CD14-positive monocyte (primary cell): ENCODE data around the gene NCDN. TPM values are rescaled to one million over a fixed set of nuclear protein-coding genes. Genes with fewer than 3 reads are reported as not detected.
A peak's percentile ranks its signal among the peaks of the same experiment; 100 is the strongest.

ENCODE experiments used
- DNase-seq, 3 donors: peaks; one replicate each; pipeline ENCODE4 v3.0.0-alpha.2; 2011 to 2022
- H2AFZ ChIP-seq: 2 replicates; pipeline ENCODE4 v1.6.0; 2012; ENCODE audit warnings: mild to moderate bottlenecking, low read depth, low read length, inconsistent platforms; ENCODE audit not compliant: insufficient read depth, poor library complexity, severe bottlenecking
- H3K27ac ChIP-seq, 2 donors: 1 replicate in 1 of 2; 2 replicates in 1 of 2; pipeline ENCODE4 v1.5.1; 2012 to 2013; ENCODE audit warnings: low read length in 2 of 2, control low read depth in 1 of 2, inconsistent platforms in 1 of 2, low read depth in 1 of 2, mild to moderate bottlenecking in 1 of 2
- H3K27me3 ChIP-seq, 2 donors: one replicate each; pipeline versions ENCODE4 v1.6.0 to v1.6.1; 2011 to 2013; ENCODE audit warnings: low read length in 2 of 2; ENCODE audit not compliant: control insufficient read depth in 2 of 2, insufficient read depth in 2 of 2
- H3K36me3 ChIP-seq, 2 donors: replicated peaks in 1 of 2; 1 replicate in 1 of 2; 2 replicates in 1 of 2; pipeline versions ENCODE4 v1.5.1 to v1.6.1; 2012 to 2013; ENCODE audit warnings: low read length in 2 of 2, control low read depth in 1 of 2, inconsistent platforms in 1 of 2, mild to moderate bottlenecking in 1 of 2; ENCODE audit not compliant: insufficient read depth in 2 of 2, control insufficient read depth in 1 of 2
- H3K4me1 ChIP-seq, 2 donors: 1 replicate in 1 of 2; 2 replicates in 1 of 2; pipeline versions ENCODE4 v1.5.1 to v1.6.1; 2012 to 2013; ENCODE audit warnings: low read length in 2 of 2, control low read depth in 1 of 2, inconsistent platforms in 1 of 2, mild to moderate bottlenecking in 1 of 2, moderate library complexity in 1 of 2; ENCODE audit not compliant: insufficient read depth in 2 of 2, control insufficient read depth in 1 of 2
- H3K4me2 ChIP-seq: replicated peaks from 2 replicates; pipeline ENCODE3; 2012; ENCODE audit warnings: low read length, moderate library complexity, mild to moderate bottlenecking; ENCODE audit not compliant: poor library complexity, severe bottlenecking; ENCODE audit errors: extremely low read depth
- H3K4me3 ChIP-seq, 3 experiments: fragments of 200-600 bp in 1 of 3; sonication (generic) in 1 of 3; replicated peaks in 1 of 3; 1 replicate in 2 of 3; 2 replicates in 1 of 3; pipeline ENCODE4 v1.5.1; 2011 to 2013; ENCODE audit warnings: low read length in 3 of 3, mild to moderate bottlenecking in 3 of 3, control low read depth in 2 of 3, low read depth in 2 of 3, inconsistent platforms in 1 of 3, moderate library complexity in 1 of 3
- H3K79me2 ChIP-seq: 2 replicates; pipeline ENCODE4 v1.6.0; 2012; ENCODE audit warnings: mild to moderate bottlenecking, control low read depth, inconsistent platforms, low read length, moderate library complexity; ENCODE audit not compliant: insufficient read depth
- H3K9ac ChIP-seq: 2 replicates; pipeline ENCODE4 v1.6.0; 2017; ENCODE audit warnings: low read length, mild to moderate bottlenecking; ENCODE audit not compliant: insufficient read depth, poor library complexity, severe bottlenecking
- H3K9me3 ChIP-seq, 2 donors: replicated peaks in 1 of 2; 1 replicate in 1 of 2; 2 replicates in 1 of 2; pipeline versions ENCODE4 v1.5.1 to v1.6.1; 2012 to 2013; ENCODE audit warnings: low read length in 2 of 2, control low read depth in 1 of 2; ENCODE audit not compliant: control insufficient read depth in 1 of 2, insufficient read depth in 1 of 2
- H4K20me1 ChIP-seq: 2 replicates; pipeline ENCODE4 v1.6.0; 2012; ENCODE audit warnings: mild to moderate bottlenecking, low read length, control low read depth, moderate library complexity; ENCODE audit not compliant: insufficient read depth
- H3K27ac Mint-ChIP-seq, 7 donors: one replicate each; pipeline ENCODE4 v1.8.0; 2020; ENCODE audit warnings: mild to moderate bottlenecking in 7 of 7, mixed read lengths in 7 of 7, moderate library complexity in 6 of 7, inconsistent platforms in 2 of 7
- H3K27me3 Mint-ChIP-seq, 3 donors: one replicate each; pipeline ENCODE4 v1.8.0; 2021 to 2022; ENCODE audit warnings: low read depth in 3 of 3, mild to moderate bottlenecking in 3 of 3, mixed read lengths in 3 of 3, moderate library complexity in 3 of 3, inconsistent platforms in 1 of 3
- H3K36me3 Mint-ChIP-seq, 2 donors: one replicate each; pipeline ENCODE4 v1.8.0; 2020; ENCODE audit warnings: mixed read lengths in 2 of 2, inconsistent platforms in 1 of 2, mild to moderate bottlenecking in 1 of 2
- H3K4me1 Mint-ChIP-seq: one replicate; pipeline ENCODE4 v1.8.0; 2020; ENCODE audit warnings: mild to moderate bottlenecking, mixed read lengths
- H3K4me3 Mint-ChIP-seq, 2 donors: one replicate each; pipeline ENCODE4 v1.8.0; 2020; ENCODE audit warnings: mild to moderate bottlenecking in 2 of 2, mixed read lengths in 2 of 2, moderate library complexity in 1 of 2
- H3K9me3 Mint-ChIP-seq, 7 donors: one replicate each; pipeline ENCODE4 v1.8.0; 2020 to 2022; ENCODE audit warnings: mixed read lengths in 7 of 7, mild to moderate bottlenecking in 6 of 7, moderate library complexity in 6 of 7, inconsistent platforms in 2 of 7
- WGBS: methylation state at CpG from one replicate; pipeline ENCODE4 v1.1.5; 2013; ENCODE audit warnings: missing lambda C conversion rate; ENCODE audit not compliant: insufficient coverage; 5-methylcytosine and 5-hydroxymethylcytosine counted together
- intact Hi-C, 2 donors: fragments of 100-400 bp; cut with micrococcal nuclease; formaldehyde crosslinking; loops; one replicate each; pipeline versions ENCODE4 v1.15.0 to v1.15.1; 2023
- polyA plus RNA-seq, 3 donors: library from polyadenylated mRNA; depleted of rRNA in 1 of 3; unstranded in 2 of 3; stranded (reverse) in 1 of 3; fragments of 300-500 nt in 2 of 3; fragments of >200 nt in 1 of 3; fragmentation: Illumina TruSeq in 2 of 3; gene quantifications; 1 replicate in 2 of 3; 2 replicates in 1 of 3; pipeline ENCODE4 v1.2.3, GENCODE V29; 2012 to 2021
- TF ChIP-seq, protein P1 (sequence below): fragments of 200-600 bp; IDR thresholded peaks from one replicate; pipeline ENCODE4 v1.8.0; 2022; ENCODE audit warnings: antibody characterized with exemption, mild to moderate bottlenecking

NCDN gene
- polyA plus RNA-seq, 3 donors: 5.0 to 7.9 (median 7.0) TPM

- H3K36me3 Mint-ChIP-seq: peaks cover 28 to 37% of the 10 kb centered on the region in 2 donors
- Histone ChIP-seq H3K4me3 (no peak overlapping the region), H3K4me2 (no peak overlapping the region), H3K36me3 (peaks cover 16 to 31% of the 10 kb centered on the region in 2 donors), H3K79me2 (peaks cover 38% of the 10 kb centered on the region), H3K9ac (no peak overlapping the region), H3K4me1 (no peaks in the 10 kb centered on the region), H3K27me3 (no peaks in the 10 kb centered on the region), H4K20me1 (peaks cover 30% of the 10 kb centered on the region), H3K27ac (no peak overlapping the region), H3K9me3 (no peaks in the 10 kb centered on the region), H2AFZ (no peak overlapping the region)
- TF ChIP-seq, protein P1, sequence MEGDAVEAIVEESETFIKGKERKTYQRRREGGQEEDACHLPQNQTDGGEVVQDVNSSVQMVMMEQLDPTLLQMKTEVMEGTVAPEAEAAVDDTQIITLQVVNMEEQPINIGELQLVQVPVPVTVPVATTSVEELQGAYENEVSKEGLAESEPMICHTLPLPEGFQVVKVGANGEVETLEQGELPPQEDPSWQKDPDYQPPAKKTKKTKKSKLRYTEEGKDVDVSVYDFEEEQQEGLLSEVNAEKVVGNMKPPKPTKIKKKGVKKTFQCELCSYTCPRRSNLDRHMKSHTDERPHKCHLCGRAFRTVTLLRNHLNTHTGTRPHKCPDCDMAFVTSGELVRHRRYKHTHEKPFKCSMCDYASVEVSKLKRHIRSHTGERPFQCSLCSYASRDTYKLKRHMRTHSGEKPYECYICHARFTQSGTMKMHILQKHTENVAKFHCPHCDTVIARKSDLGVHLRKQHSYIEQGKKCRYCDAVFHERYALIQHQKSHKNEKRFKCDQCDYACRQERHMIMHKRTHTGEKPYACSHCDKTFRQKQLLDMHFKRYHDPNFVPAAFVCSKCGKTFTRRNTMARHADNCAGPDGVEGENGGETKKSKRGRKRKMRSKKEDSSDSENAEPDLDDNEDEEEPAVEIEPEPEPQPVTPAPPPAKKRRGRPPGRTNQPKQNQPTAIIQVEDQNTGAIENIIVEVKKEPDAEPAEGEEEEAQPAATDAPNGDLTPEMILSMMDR: no peak
- intact Hi-C loops: no loop called here
- no peak for DNase-seq
- H3K4me1 Mint-ChIP-seq: peaks cover 26% of the 10 kb centered on the region
- H3K9me3 Mint-ChIP-seq: peaks cover 0 to 4% (median 0%) of the 10 kb centered on the region in 7 donors
- no CpG with 5 or more reads among the region's 3 CpGs for WGBS
- no peak overlapping the region for H3K4me3 Mint-ChIP-seq
- peak overlapping the region in 1 of 7 donors; percentile 15 for H3K27ac Mint-ChIP-seq
- H3K27me3 Mint-ChIP-seq: no peaks in the 10 kb centered on the region
Observed at GRCh38 chr1:35509558-35509957, 48.0 kb upstream of the NCDN start.

- Mint-ChIP-seq H3K36me3 (peaks cover 25 to 33% of the 10 kb centered on the region in 2 donors), H3K9me3 (peaks cover 11 to 16% (median 11%) of the 10 kb centered on the region in 7 donors), H3K4me1 (peaks cover 26% of the 10 kb centered on the region), H3K27me3 (no peaks in the 10 kb centered on the region), H3K4me3 (no peak overlapping the region), H3K27ac (no peak overlapping the region)
- DNase-seq: no peak
- Histone ChIP-seq H4K20me1 (peaks cover 30% of the 10 kb centered on the region), H3K4me3 (no peak overlapping the region), H3K4me1 (no peaks in the 10 kb centered on the region), H3K36me3 (peaks cover 3 to 16% of the 10 kb centered on the region in 2 donors), H3K27ac (no peak overlapping the region), H3K79me2 (peaks cover 49% of the 10 kb centered on the region), H3K9ac (no peak overlapping the region), H3K4me2 (no peak overlapping the region), H3K27me3 (no peaks in the 10 kb centered on the region), H3K9me3 (peaks cover 0 to under 1% of the 10 kb centered on the region in 2 donors), H2AFZ (no peak overlapping the region)
- intact Hi-C loops: no loop called here
- TF ChIP-seq, protein P1: no peak
- WGBS: no CpG with 5 or more reads among the region's 2 CpGs
Observed at GRCh38 chr1:35511305-35511704, 46.3 kb upstream of the NCDN start.
